ENCODE measurements around the gene PTPRH. TPM values are rescaled to one million over a fixed set of nuclear protein-coding genes. Genes with fewer than 3 reads are reported as not detected.

Gene PTPRH
- 0.27 TPM for polyA plus RNA-seq (ENCODE audit: insufficient read length)

- DNase-seq: no peak
Measured at GRCh38 chr19:55208880-55209692, at the start of gene PTPRH. Gene PTPRH (minus strand): TSS chr19:55209501. CDS start chr19:55209433, 68 bp downstream.

- no peak for DNase-seq
Measured at GRCh38 chr19:55258476-55258827, 49.2 kb upstream of the PTPRH start.

- no peak for DNase-seq
Measured at GRCh38 chr19:55257461-55258420, 48.4 kb upstream of the PTPRH start.

GRCh38 chr19:55256562-55257460, 47.5 kb upstream of the PTPRH start:
- DNase-seq: no peak

GRCh38 chr19:55255618-55256423, 46.5 kb upstream of the PTPRH start:
- DNase-seq: no peak

GRCh38 chr19:55254625-55254977, 45.3 kb upstream of the PTPRH start:
- DNase-seq: no peak

GRCh38 chr19:55253842-55254624, 44.7 kb upstream of the PTPRH start:
- DNase-seq: no peak

- DNase-seq: no peak
Measured at GRCh38 chr19:55252760-55253663, 43.7 kb upstream of the PTPRH start.

- DNase-seq: no peak
Measured at GRCh38 chr19:55251341-55252081, 42.2 kb upstream of the PTPRH start.

- DNase-seq: no peak
Measured at GRCh38 chr19:55250262-55251036, 41.1 kb upstream of the PTPRH start.

- DNase-seq: no peak
Measured at GRCh38 chr19:55249841-55250240, 40.5 kb upstream of the PTPRH start.

GRCh38 chr19:55248704-55249103, 39.4 kb upstream of the PTPRH start:
- no peak for DNase-seq

GRCh38 chr19:55248166-55248675, 38.9 kb upstream of the PTPRH start:
- no peak for DNase-seq

GRCh38 chr19:55247621-55248099, 38.4 kb upstream of the PTPRH start:
- no peak for DNase-seq

- no peak for DNase-seq
Measured at GRCh38 chr19:55246462-55247451, 37.5 kb upstream of the PTPRH start.

- DNase-seq: no peak
Measured at GRCh38 chr19:55245236-55245904, 36.1 kb upstream of the PTPRH start.

All from hindlimb muscle (tissue), 1 donor.